ENCODE data around the gene HAUS7.

The HAUS7 gene

GRCh38 chrX:153482376-153483015 lies 12.1 kb upstream of the HAUS7 start:
- TF ChIP-seq CTCF (IDR thresholded peaks at IDR 0.05): no peak

- TF ChIP-seq CTCF (IDR thresholded peaks at IDR 0.05): no peak
Observed at GRCh38 chrX:153481043-153481442, 10.7 kb upstream of the HAUS7 start.

DNA sequence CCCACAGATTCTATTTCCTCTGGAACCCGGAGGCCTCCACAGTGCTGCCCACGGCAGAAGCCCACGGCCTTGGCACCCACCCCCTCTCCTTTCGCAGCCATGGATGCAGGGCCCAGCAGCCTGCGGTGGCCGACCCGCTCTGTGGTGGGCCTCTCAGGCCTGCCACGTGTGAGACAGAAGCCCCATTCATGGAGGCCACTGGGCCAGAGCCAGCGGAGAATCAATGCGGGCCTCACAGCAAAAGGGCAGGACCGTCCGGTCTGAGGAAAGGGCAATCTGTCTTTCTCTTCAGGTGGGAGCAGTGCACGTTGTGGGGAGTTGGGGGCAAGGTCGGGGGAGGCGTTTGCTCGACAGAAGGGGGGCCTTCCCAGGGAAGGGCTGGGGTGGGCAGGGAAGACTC lies 8.4 kb upstream of the HAUS7 start:
- TF ChIP-seq CTCF (IDR thresholded peaks at IDR 0.05): no peak

DNA sequence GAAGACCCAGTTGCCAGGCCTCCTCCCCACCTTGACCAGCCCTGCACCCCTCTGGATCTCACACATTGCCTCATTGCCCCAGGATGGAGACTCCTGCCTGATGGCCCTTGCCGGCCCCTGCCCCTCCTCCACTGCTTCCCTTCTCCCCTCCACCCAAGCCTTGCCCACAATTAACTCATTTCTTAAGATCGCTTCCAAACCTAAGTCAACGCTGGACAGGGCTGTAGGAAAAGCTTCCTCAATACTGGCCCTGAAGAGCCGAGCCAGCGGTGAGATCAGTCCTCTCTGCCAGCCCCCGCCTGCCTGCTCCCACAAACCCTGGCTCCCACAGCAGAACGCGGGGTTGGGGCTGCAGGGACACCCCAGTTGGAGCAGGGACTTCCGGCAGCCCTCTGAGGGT lies 7.5 kb upstream of the HAUS7 start:
- TF ChIP-seq CTCF (IDR thresholded peaks at IDR 0.05): no peak

DNA sequence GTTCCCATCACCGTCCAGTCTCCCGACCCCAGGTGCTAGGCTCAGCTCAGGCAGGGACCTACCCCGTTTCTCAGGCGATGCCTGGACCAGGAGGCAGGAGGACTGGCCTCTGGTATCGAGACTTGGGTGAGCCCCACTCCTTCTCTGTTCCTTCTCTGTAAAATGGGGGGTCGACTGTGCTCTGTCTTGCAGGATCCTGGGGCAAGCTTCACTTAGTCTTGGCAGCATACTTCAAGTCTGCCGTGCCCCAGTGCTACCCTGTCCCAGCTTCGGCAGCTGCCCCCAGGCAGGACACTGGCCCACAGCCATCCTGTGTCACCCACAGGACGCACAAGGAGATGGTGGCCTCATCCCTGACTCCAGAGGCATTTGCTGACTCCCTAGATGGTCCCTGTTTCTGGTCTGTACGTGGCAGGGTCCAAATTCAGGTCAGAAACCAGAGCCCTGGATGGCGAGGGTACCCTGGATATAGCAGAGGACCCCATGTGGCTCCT lies 7.0 kb upstream of the HAUS7 start:
- no peak for TF ChIP-seq CTCF (IDR thresholded peaks at IDR 0.05)

DNA sequence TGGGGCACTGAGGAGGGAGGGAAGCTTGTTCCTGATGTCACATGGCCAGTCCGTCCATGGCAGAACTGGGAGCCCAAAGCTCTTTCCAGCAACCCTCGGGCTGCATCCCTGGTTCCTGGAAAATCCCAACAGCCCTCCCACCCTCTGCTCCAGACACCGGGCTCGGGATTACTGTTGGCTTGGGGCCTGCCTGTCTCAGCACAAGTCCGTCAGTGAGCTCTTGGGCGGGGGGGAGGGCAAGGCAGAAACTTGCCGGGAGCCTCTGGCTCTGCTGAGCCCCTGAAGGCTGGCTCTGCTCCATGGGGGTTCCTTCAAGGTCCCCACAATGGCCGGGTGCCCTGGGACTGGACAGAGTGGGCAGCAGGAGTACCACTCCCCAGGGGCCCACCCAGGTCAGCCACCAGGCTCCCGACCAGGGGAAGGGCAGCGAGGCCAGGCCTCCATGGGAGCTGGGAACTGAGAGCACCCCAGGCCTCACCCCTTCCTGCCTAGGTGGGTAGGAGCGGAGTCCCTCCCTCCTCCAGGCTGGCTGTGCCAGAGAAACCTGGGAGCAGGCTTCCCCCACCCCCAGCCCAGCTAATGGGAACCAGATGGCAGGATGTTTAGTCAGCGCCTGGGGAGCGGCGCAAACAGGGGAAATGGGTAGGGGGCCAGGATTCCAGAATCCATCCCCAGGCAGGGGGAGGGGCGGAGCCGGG lies 6.4 kb upstream of the HAUS7 start:
- TF ChIP-seq CTCF (IDR thresholded peaks at IDR 0.05): no peak

- TF ChIP-seq CTCF (IDR thresholded peaks at IDR 0.05): no peak
Observed at GRCh38 chrX:153475751-153476281, 5.4 kb upstream of the HAUS7 start.

Measured in LNCAP (cell line).